Measurements from ENCODE around the gene GRIK1. TPM values are rescaled to one million over a fixed set of nuclear protein-coding genes. Genes with fewer than 3 reads are reported as not detected.
A peak's percentile ranks its signal among the peaks of the same experiment; 100 is the strongest.

Gene GRIK1
- total RNA-seq, 1 experiment from 2014 or later = not detected

DNA sequence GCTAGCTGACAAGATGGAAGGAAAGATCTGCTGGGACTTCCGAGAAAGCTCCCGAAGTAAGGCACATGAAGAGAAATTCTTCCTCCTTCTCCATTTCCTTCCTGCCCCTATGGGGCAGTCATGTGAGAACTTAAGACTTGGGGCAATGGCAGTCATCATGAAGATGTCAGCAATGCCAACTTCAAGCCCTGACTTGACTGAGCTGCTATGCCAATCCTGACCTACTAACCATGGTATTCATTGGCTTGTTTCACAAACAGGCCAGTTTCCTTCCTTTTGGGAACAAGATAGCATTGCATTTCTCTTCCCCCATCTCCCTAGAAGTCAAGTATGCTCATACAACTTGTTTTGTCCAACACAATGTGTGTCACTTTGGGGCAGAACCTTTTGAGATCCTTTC, 25.5 kb downstream of the GRIK1 start:
- no peak for DNase-seq (ENCODE audit: low read depth)

DNA sequence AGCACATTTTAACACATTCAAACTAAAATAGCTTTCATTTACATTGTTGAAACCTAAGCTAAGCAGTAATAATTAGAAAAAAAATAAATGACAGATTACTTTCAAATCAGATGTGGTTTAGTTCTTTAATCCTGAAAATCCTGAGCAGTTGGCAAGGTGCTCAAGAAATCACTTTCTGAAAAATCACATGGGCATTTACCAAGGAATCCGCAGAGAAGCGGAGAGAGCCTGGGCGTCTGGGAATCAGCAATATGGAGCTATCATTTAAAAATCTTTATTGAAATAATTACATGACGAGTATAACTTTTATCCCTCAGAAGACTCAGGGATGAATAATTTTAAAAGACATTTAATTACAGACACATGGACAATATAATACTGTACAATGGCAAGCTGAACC, 30.2 kb downstream of the GRIK1 start:
- no peak for DNase-seq (ENCODE audit: low read depth)

DNA sequence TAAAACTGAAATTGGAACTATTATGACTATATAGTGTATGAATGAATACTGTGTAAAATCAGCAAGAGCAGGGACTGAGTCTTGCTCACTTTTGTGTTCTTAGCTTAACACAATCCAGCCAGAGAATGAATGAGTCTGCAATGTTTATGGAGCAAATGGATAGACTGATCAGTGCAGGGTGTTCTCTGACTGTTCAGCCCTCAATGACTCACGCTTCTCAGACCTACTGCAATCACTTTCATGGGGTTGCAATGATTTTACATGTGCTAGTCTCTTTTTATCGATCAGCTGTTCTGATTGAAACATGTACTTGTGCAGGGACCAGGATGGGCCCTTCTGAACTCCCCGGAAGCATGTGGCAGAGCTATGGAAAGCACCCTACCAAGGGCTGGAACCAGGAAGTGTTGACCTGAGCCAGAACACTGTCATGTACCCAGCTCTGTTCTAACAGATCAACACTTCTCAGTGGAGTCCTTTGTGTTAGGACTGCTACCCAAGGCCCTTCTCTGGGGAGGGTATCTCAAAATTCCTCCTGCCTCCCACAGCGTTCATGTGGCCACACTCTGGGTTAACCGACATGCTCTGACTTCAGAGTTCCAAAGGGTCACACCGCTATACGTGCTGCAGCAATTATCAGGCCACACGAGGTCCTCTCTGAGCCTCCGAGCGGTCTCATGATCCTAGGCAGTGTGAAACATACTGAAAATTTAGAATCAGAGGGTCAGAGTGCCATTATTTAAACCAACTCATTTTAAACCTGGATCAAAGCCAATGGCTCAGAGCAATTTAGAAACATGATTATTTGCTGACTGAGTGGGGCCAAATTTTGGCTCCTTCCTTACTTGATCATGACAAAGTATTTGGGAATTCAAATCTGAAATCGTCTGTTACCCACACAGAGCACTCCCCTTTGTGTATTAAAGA, 35.2 kb downstream of the GRIK1 start:
- DNase-seq (ENCODE audit: low read depth) = peak; percentile 16

DNA sequence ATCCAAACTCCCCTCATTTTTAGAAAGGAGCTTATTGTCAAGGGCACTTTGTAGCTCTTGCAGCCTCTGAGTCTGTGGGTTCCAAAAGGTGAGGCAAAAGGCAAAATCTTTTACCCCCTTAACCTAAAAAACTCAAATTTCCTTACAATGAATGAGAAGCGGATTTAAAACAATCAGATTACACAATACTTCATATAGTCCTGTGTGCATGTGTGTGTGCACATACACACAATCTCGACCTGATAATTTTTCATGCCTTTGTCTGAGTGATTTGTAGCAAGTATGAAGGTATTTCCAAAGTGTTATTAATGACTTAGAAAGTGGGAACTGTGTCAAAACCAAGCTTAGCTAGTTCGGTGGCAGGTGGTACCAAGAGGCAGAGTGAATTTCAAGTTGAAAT, 42.9 kb downstream of the GRIK1 start:
- no peak for DNase-seq (ENCODE audit: low read depth)

DNA sequence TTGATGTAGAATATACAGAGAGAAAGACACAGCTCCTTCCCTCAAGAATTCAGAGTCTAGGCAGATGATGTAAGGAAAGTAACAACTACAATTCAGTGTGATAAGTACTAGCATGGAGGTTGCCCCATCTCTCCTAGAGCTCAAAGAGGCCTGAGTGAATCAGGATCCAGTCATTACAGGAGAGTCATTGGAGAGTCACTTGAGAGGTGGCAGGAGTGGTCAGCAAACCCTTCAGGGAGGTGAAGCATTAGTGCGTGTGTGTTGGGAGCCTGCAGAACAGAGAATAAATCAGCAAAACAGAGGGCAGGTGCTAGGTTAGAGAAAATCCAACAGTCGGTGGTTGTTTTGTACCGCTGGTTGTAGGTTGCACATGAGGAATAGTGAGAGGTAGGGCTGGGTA, 46.1 kb downstream of the GRIK1 start:
- no peak for DNase-seq (ENCODE audit: low read depth)

DNA sequence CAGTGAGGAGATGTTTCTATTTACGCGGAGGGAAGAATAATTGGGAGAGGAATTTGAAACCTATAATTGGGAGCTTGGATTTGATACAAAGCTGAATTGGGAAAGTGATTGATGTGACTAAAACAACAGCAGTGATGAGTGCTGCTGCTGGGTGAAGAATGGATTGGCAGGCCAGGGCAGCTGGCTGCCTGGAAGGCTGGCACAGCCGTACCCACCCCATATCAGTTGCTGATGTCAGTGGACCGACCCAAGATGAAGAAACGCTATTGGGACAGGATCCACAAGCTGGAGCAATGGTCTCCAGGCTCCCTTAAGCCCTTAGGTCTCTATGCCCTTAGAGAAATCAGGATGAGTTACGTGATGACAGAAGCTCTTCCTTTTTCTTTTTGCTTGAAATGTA, 47.4 kb downstream of the GRIK1 start:
- DNase-seq (ENCODE audit: low read depth) = no peak

DNA sequence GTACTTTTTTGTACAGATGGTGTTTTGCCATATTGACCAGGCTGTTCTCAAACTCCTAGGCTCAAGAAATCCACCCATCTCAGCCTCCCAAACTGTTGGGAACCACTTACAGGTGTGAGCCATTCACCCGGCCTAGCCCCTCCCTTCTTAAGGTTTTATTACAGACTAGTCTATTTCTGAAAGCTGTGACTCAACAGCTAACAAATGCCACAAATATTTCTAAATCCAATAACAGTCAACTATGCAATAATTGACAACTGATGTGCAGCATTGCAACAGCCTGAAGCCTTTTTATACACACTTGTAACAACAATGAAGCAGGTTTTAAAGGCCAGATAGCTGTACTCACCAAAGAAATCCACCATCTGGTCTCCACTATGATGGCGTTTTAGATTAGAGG, 51.4 kb downstream of the GRIK1 start:
- DNase-seq (ENCODE audit: low read depth) = no peak

DNA sequence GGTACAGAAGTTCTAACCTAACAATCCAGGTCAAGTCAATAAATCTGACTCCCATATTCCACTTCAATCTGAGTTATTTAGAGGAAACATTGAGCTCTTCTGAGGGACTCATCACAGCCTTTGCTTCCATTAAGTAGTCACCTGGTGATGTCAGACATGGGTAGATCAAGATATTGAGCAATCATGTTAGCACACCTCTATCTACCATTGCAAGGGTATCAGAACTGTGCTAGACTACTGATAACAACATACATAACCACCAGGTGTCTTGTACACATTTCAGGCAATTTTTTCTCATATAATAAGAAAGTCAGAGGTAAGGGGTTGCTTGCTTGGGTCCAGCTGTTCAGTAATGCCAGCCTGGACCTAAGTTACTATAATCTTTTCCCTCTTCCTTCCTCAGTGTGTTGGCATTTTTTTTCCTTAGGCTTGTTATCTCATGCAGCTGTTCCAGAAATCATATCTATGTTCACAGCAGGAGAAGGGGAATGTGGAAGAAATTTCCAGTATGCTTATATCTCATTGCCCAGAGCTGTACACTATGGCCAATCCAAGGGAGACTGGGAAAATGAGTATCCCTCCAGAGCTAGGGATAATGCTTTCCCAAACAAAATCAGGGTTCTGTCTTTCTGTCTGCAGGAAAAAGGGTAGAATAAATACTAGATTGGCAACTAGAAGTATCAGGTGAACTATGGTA, 52.3 kb downstream of the GRIK1 start:
- no peak for DNase-seq (ENCODE audit: low read depth)

DNA sequence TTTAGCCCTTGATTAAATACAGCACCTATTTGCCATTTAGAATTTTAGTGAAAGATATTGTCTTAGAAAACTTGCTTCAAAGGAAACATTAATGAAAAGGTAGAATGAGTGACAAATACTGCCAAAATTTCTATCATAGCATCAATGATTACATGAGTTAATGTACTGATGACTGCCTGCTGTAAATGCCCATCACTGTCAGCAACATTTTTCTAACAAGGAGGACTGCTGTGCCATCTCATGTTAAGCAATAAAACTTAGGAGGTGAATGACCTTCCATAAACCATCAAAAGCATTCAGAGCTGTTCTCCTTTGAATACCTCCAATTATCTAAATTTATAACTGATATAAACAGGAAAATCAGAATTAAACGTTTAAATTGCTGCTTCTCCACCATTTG, 54.3 kb downstream of the GRIK1 start:
- DNase-seq (ENCODE audit: low read depth) = no peak

DNA sequence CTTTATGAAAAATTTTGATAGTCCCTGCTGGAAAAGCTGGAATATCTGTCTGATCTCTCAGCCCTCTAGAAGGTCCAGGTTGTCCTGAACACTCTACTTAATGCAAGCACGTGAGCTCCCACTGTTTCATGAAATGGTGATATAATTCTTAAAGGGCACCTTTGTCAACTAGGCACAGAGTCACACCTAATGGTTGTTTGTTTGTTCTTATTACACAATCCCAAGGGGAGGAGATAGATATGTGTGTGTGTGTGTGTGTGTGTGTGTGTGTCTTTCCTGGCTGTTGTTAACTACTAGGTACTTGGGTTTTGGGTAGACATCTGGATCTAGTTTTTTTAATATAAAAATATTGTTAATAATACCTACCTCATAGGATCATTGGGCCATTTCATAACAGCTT, 63.9 kb downstream of the GRIK1 start:
- DNase-seq (ENCODE audit: low read depth) = no peak

DNA sequence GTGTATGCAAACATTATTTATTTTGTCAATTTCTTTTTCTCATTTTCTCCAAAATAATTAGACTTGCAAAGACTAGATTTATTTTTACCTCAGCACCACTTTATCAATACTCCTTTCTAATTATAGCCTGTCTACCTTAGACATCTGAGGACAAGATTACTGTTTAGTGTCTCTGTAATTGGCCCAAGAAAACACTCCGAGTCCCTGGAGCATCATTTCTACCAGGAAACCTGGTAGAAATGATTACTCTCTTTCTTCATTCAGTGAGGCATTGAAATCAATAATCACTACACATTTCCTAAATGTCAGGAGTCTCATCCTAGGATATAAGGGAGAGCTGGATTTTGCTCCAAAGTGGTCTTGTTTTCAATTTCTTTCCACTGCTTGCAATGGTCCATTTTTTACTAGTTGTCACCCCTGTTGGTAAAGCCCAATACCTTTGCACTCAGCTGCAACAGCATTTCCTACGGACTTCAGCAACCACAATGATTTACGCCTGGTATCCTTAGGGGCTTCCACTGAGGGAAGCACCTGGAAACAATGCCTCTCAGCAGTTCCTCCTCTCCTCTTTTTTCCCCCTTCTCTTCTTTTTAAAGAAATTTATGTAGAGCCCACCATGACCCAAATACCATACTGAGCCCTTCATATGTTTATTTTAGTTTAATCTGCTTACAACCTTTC, 64.6 kb downstream of the GRIK1 start:
- no peak for DNase-seq (ENCODE audit: low read depth)

DNA sequence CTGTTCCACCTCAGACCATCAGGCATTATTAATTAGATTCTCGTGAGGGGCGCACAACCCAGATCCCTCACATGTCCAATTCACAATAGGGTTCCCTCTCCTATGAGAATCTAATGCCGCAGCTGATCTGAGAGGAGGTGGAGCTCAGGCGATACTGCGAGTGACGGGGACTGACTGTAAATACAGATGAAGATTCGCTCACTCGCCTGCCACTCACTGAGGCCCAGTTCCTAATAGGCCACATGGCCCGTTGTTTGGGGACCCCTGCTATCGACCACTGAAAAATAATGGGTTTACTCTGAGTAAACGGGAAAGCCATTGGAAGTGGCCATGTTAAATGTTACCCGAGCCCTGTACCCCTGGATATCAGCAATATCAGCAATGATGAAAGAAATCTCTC, 65.9 kb downstream of the GRIK1 start:
- no peak for DNase-seq (ENCODE audit: low read depth)

DNA sequence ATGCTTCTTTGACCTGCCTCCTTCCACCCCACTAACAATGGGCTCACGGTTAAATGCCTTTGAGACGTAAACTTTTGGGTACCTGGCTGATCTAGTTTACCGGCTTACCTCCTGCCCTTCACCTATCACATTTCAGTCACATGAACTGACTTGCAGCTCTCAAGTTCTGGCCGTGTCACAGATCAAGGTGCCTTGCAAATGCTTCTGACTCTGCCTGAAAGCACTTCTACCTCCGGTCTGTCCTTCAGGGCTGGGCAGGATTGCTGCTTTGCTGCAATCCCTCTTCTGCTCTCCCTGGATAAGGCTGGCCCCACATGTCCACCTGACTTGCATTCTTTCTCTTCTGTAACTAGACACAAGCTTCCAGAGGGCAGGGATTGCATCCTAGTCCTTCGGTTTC, 69.0 kb downstream of the GRIK1 start:
- no peak for DNase-seq (ENCODE audit: low read depth)

DNA sequence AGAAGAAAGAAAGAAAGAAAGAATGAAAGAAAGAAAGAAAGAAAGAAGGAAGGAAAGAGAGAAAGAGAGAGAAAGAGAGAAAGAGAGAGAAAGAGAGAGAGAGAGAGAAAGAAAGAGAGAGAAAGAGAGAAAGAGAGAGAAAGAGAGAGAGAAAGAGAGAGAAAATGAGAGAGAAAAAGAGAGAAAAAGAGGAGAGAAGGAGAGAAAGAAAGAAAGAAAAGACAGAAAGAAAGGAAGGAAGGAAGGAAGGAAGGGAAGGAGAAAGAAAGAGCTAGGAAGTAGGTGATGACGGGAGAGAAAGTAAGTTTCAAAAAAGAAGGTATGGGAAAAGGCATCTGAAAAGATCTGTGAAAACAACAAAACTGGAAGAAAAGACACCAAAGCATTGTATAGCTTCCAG, 72.0 kb downstream of the GRIK1 start:
- DNase-seq (ENCODE audit: low read depth) = no peak

DNA sequence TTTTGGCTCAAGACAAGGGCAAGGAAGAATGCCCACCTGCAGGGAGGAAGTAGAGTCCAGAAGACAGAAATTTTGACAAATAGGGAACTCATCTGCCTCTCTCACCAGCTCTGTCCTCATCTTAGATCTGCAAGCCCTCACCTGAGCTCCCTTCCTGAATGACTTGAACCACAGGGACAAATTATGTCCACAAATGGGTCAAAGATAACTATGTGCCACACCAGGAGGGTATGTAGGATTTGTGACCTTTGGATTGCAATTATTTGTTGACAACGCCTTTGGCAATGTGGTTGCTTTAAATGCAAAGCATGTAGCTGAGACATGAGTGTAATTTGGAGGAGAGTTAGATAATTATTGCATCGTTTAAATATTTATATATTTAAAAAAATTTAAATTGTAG, 79.5 kb downstream of the GRIK1 start:
- no peak for DNase-seq (ENCODE audit: low read depth)

DNA sequence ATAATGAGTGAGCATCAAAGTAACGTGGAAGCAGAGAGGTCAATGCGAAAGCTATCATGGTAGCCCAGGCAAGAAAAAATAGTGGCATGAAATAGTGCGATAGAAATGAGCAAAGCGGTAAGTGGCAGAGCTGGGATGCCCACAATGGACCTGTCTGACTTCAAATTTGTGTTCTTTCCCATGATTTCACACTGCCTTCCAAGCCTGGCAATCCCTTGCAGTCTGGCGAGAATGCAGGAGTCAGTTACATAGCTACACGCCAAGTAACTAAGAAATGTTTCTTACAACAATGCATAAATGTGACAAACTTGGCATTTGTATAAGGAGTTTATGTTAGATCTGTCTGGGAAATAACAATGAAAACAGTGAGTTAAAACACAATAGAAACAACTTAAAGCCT, 82.6 kb downstream of the GRIK1 start:
- DNase-seq (ENCODE audit: low read depth) = no peak

DNA sequence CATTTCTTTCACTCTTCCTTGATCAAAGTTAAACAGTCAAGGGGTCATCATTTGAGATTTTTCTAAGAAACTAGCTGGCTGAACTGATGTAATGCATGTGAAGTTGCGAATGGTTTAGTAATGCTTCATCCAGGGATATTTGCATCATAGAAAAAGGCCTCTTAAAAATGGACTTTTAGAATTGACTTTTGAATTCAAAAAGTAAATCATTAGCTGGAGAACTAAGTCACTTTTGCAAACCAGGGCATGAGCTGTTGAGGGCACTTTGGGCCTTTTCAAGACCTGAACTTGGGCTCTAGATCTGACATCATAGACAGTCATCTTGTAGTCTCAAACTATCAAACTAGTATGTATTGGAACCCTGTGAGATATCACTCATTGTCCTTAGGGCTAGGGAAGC, 85.0 kb downstream of the GRIK1 start:
- DNase-seq (ENCODE audit: low read depth) = no peak

DNA sequence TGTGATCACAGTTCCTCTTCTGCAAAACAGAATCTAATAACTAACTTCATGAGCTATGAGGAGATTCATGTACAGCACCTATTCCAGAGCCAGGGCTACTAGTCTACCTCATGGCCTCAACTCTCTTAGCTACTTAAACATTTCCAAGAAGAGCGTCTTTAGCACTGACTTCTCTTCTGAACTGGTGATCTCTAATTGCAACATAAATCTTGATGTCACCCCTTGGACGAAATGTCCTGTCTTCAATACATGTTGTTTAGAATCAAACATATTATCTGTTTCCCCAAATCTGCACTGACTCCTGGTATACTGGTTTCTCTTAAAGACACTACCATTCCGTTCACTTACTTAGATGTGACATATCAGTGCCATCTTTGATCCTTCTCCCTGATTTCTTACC, 88.2 kb downstream of the GRIK1 start:
- no peak for DNase-seq (ENCODE audit: low read depth)

DNA sequence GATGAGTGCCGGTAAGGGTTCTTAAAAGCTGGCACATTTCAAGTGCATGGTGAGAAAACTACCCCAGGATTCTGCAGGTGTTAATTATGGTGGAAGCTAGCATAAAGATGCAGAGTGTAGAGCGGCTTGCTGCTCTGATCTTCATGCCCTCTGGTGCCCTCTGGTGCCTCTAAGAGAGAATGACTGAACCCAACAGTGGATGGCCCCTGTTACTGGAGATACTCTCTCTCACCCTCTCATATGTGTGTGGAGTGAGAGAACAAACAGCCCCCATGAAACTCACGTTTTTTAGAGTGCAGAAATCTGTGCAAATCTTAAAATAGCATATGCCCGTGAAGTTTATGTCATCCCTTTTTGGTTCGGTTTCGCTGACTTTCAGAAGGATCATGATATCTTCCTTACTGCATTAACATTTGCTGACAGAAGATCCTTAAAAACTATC, 90.0 kb downstream of the GRIK1 start:
- peak; percentile 51 for DNase-seq (ENCODE audit: low read depth)

DNA sequence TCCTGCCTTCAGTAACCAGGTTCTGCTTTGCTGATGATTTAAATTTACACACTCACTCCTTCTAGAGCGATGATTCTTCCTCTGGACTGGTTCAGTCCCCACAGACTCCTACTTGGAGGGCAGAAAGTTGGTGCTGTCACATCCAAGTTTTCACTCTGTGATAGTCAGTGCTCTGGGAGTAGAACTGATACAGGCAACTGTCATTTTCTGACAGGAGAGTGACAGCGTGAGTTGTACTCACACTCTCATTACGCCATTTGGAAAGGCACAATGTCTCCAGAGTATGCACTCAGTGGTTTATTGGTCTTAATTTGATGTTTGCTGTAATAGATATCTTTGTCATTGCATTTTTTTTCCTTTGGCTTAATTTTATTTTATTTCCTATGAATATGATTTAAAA, 96.0 kb downstream of the GRIK1 start:
- no peak for DNase-seq (ENCODE audit: low read depth)

DNA sequence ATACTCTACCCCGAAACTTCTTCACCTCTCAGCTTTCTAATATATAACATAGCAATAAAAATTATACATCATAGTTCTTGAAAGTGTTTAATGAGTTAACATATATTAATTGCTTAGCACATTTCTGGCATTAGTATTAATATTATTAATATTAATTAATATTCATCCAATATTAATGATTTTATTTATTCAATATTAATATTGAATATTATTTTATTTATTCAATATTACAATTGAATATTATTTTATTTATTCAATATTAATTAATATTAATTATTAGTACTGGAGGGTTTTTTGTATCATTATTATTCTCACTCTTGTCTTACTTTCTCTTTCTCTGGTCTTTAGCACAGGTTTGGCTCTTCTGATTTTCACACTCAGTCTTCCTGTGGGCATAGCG, 105.2 kb downstream of the GRIK1 start:
- no peak for DNase-seq (ENCODE audit: low read depth)

DNA sequence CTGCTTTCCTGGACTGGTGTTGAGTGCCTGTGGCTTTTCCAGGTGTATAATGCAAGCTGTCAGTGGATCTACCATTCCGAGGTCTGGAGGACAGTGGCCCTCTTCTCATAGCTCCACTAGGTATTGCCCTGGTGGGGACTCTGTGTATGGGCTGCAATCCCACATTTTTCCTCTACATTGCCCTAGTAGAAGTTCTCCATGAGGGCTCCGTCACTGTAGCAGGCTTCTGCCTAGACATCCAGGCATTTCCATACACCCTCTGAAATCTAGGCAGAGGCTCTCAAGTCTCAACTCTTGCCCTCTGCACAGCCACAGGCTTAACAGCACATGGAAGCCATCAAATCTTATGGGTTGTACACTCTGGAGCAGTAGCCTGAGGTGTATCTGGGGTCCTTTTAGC, 107.6 kb downstream of the GRIK1 start:
- DNase-seq (ENCODE audit: low read depth) = no peak
